ENCODE results near the gene ARL4D. TPM values are rescaled to one million over a fixed set of nuclear protein-coding genes. Genes with fewer than 3 reads are reported as not detected.

Gene ARL4D
- polyA plus RNA-seq, 1 experiment, result 15.0 TPM

DNA sequence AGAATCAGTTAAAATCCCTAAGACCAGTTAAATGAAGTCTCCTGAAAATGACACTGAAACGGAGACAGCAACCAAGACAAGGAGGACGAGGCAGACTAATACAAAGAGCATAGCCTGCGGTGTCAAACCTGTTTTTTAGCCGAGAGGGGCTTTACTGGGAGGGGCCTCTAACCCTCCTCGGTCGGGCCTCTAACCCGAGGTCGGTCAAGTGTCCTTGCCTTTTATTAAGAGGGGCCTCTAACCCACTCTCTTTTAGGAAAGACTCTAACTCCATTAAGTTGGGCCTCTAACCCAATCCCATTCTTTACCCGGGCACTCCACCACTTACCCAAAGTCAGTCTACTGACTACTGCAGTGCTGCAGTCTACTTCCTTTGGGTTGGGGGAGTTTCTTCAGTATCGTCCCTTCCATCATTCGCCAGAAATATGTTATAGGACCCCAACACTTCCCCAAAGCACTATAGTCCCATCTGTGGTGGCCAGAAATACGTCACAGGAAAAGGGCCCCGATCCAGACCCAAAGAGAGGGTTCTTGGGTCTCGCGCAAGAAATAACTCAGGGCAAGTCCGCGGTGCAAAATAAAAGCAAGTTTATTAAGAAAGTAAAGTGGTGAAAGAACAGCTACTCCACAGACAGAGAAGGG lies 39.2 kb upstream of the ARL4D start:
- Histone ChIP-seq H3K27me3 (ENCODE audit: control insufficient read depth, insufficient read depth, low read length) (no peaks in the 10 kb centered on the region), H3K27ac (ENCODE audit: low read depth, low read length) (peak overlapping the region; percentile 87), H3K4me3 (ENCODE audit: low read depth, low read length) (peak overlapping the region; percentile 58), H3K9me3 (ENCODE audit: control insufficient read depth, insufficient read depth, low read length) (peaks cover 8% of the 10 kb centered on the region)
- CTCF ChIA-PET, result interaction anchor here (1.2 to 2.2 kb wide), 2 partner anchors 35 to 124 kb away, joined by 3 to 6 read pairs; partner anchors contain the start of gene DHX8
- DNase-seq (ENCODE audit: low read depth, low spot score), result no peak
- POLR2A ChIA-PET, result interaction anchor here (1.2 kb wide), 1 partner anchor 8 kb away, joined by 3 read pairs; no protein-coding TSS in a partner anchor
- TF ChIP-seq, protein P1, sequence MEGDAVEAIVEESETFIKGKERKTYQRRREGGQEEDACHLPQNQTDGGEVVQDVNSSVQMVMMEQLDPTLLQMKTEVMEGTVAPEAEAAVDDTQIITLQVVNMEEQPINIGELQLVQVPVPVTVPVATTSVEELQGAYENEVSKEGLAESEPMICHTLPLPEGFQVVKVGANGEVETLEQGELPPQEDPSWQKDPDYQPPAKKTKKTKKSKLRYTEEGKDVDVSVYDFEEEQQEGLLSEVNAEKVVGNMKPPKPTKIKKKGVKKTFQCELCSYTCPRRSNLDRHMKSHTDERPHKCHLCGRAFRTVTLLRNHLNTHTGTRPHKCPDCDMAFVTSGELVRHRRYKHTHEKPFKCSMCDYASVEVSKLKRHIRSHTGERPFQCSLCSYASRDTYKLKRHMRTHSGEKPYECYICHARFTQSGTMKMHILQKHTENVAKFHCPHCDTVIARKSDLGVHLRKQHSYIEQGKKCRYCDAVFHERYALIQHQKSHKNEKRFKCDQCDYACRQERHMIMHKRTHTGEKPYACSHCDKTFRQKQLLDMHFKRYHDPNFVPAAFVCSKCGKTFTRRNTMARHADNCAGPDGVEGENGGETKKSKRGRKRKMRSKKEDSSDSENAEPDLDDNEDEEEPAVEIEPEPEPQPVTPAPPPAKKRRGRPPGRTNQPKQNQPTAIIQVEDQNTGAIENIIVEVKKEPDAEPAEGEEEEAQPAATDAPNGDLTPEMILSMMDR (IDR thresholded peaks at IDR 0.05; ENCODE audit: low read depth, low read length), result no peak

DNA sequence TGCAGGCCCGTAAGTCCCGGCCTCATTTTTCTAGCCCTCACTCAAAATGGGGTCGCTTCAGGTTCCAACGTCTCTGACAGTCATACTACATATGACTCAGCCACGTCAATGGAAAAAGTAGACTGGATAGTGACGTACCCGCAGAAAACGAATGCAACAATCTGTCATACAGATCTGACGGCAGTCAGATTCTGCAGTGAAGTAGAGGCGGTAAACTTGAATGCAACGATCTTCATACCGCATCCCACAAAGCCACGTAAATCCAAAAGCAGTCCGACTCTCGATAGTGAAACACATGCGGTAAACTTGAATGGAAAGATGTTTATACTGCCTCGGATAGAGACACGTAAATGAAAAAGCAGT lies 38.4 kb upstream of the ARL4D start:
- no peak for DNase-seq (ENCODE audit: low read depth, low spot score)
- H3K27ac ChIP-seq (ENCODE audit: low read depth, low read length), result peak overlapping the region; percentile 87
- H3K27me3 ChIP-seq (ENCODE audit: control insufficient read depth, insufficient read depth, low read length), result no peaks in the 10 kb centered on the region
- peak overlapping the region; percentile 58 for H3K4me3 ChIP-seq (ENCODE audit: low read depth, low read length)
- TF ChIP-seq, protein P1 (IDR thresholded peaks at IDR 0.05; ENCODE audit: low read depth, low read length), result no peak
- CTCF ChIA-PET, result interaction anchor here (2.2 kb wide), 1 partner anchor 124 kb away, joined by 6 read pairs; the partner anchor contains the start of gene DHX8
- POLR2A ChIA-PET, result interaction anchor here (0.8 to 2.3 kb wide), 11 partner anchors 9 to 123 kb away, joined by 3 to 39 read pairs (median 6); partner anchors contain the start of genes ARL4D and DHX8
- H3K9me3 ChIP-seq (ENCODE audit: control insufficient read depth, insufficient read depth, low read length), result peaks cover 8% of the 10 kb centered on the region

DNA sequence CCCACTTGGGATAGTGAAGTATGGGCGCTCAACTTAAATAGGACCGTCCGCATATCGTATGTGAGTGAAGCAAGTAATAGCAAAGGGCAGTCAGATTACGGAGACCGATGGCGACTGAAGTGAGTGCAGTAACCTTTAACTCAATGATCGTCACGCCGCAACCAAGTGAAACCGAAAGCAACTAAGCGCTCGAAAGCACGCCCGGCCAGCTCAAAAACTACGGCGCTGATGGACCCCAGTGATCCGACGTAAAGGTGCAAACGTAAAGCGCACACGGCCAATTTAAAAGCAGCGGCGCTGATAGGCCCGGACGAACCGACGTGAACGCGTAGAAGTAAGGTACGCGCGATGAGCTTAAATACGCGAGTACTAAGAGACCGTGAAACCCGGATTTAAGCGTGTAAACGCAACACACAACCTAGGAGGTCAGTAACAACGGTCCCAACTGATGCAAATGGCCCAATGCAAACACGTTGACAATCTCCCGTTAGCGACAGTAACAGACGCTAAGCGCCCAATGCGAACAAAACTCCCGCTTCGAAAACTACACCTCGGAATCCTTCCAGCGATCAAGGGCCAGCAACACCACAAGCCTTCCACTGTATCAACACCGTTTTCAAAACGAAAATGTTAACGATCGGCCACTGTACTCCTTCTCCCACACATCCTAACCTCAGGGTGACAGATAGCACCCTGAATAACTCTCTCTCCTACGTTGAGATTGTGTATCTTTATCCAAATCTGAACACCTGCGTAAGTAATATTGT lies 37.9 kb upstream of the ARL4D start:
- H3K27me3 ChIP-seq (ENCODE audit: control insufficient read depth, insufficient read depth, low read length), result no peaks in the 10 kb centered on the region
- H3K4me3 ChIP-seq (ENCODE audit: low read depth, low read length), result peak overlapping the region; percentile 58
- peaks cover 8% of the 10 kb centered on the region for H3K9me3 ChIP-seq (ENCODE audit: control insufficient read depth, insufficient read depth, low read length)
- TF ChIP-seq, protein P1 (IDR thresholded peaks at IDR 0.05; ENCODE audit: low read depth, low read length), result no peak
- H3K27ac ChIP-seq (ENCODE audit: low read depth, low read length), result peak overlapping the region; percentile 87
- POLR2A ChIA-PET, result interaction anchor here (0.7 to 2.3 kb wide), 13 partner anchors 8 to 123 kb away, joined by 3 to 39 read pairs (median 6); partner anchors contain the start of genes ARL4D and DHX8
- CTCF ChIA-PET, result no interaction called here
- peak; percentile 98 for DNase-seq (ENCODE audit: low read depth, low spot score)

DNA sequence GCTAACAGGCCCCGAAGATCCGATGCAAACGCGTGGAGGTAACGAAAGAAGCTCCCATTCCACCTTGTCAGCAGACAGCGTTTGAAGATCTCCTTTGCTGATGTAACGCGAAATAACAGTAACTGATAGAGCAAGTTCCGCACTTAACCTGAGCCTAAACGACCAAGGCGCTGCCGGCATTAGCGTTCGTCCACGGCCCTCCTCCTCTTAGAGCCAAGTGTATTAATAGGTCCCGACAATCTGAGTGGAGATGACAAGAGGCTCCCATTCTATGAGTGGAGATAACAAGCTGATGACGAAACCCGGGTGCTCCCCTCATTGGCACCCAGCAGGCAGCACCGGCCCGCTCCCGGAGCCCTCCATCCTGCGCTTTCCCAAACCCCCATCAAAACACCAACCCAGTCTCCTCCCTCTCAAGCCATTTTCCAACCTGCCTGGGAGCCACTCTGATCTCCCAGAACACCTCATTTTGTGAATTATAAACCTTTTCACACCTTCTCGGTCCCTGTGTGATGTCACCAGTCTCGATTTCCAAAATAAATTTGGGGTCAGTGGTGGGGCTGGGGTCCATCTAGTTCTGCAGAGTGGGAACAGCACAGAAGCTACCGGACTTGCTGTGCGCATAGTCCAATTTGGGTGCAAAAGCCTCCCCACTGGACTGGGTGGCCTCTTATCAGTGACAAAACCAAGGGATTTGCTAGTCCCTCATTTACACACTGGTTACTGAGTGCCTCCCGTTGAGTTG lies 35.4 kb upstream of the ARL4D start:
- TF ChIP-seq, protein P1 (IDR thresholded peaks at IDR 0.05; ENCODE audit: low read depth, low read length), result no peak
- Histone ChIP-seq H3K4me3 (ENCODE audit: low read depth, low read length) (no peak overlapping the region), H3K9me3 (ENCODE audit: control insufficient read depth, insufficient read depth, low read length) (peaks cover 8% of the 10 kb centered on the region), H3K27ac (ENCODE audit: low read depth, low read length) (no peak overlapping the region), H3K27me3 (ENCODE audit: control insufficient read depth, insufficient read depth, low read length) (no peaks in the 10 kb centered on the region)
- POLR2A ChIA-PET, result no interaction called here
- CTCF ChIA-PET, result interaction anchor here (2.0 kb wide), 1 partner anchor 121 kb away, joined by 7 read pairs; the partner anchor contains the start of gene DHX8
- DNase-seq (ENCODE audit: low read depth, low spot score), result no peak
